Tibial nerve (tissue), 4 donors: ENCODE results near the gene PCDHGA11. TPM values are rescaled to one million over a fixed set of nuclear protein-coding genes. Genes with fewer than 3 reads are reported as not detected.
"Not testable (repeated sequence)": the region's sequence is repeated elsewhere in the genome, so short reads cannot be mapped to it uniquely, and the experiment has no call there.

Experiments
- DNase-seq, 2 donors: peaks; one replicate each; pipeline ENCODE4 v3.0.0-alpha.2; 2019; ENCODE audit warnings: low spot score in 2 of 2
- H3K27ac ChIP-seq, 4 donors: fragments of 200-600 bp; sonication (generic) in 3 of 4; one replicate each; pipeline ENCODE4 v1.5.1; 2017 to 2019; ENCODE audit warnings: mild to moderate bottlenecking in 1 of 4
- H3K27me3 ChIP-seq, 2 donors: fragments of 200-600 bp; sonication (generic) in 1 of 2; one replicate each; pipeline versions ENCODE4 v1.5.1 to v1.6.0; 2017 to 2019
- H3K36me3 ChIP-seq, 3 donors: fragments of 200-600 bp; sonication (generic); one replicate each; pipeline ENCODE4 v1.5.1; 2018 to 2019
- H3K4me1 ChIP-seq, 4 donors: fragments of 200-600 bp; sonication (generic) in 3 of 4; one replicate each; pipeline ENCODE4 v1.5.1; 2017 to 2019
- H3K4me3 ChIP-seq, 4 donors: fragments of 200-600 bp; sonication (generic) in 3 of 4; one replicate each; pipeline ENCODE4 v1.5.1; 2017 to 2019; ENCODE audit warnings: mild to moderate bottlenecking in 1 of 4, moderate library complexity in 1 of 4
- H3K9me3 ChIP-seq, 4 donors: fragments of 200-600 bp; sonication (generic) in 3 of 4; one replicate each; pipeline ENCODE4 v1.5.1; 2017 to 2019
- EP300 ChIP-seq, 2 donors: sonication (generic); formaldehyde crosslinking; IDR thresholded peaks; one replicate each; pipeline ENCODE4 v1.6.1; 2017; ENCODE audit warnings: antibody characterized with exemption in 2 of 2, mild to moderate bottlenecking in 1 of 2
- POLR2A ChIP-seq, 2 donors: fragments of 450-650 bp; IDR thresholded peaks; one replicate each; pipeline ENCODE4 v1.6.1; 2017; ENCODE audit warnings: antibody characterized with exemption in 2 of 2, mild to moderate bottlenecking in 2 of 2, moderate library complexity in 2 of 2
- WGBS, 2 donors: methylation state at CpG; one replicate each; pipeline ENCODE4 v1.1.5; 2018; 5-methylcytosine and 5-hydroxymethylcytosine counted together
- total RNA-seq, 4 donors: library from RNA; depleted of rRNA; stranded (reverse); fragments of >200 nt; gene quantifications; one replicate each; pipeline ENCODE4 v1.1.0, GENCODE V29; 2016
- TF ChIP-seq, protein P1 (sequence below), 5 experiments: fragments of 200-600 bp in 3 of 5; fragments of 450-650 bp in 2 of 5; sonication (generic) in 3 of 5; IDR thresholded peaks; one replicate each; pipeline ENCODE4 v1.5.1; 2016 to 2019; ENCODE audit warnings: antibody characterized with exemption in 5 of 5, mild to moderate bottlenecking in 3 of 5, moderate library complexity in 2 of 5

Gene PCDHGA11
- total RNA-seq, 4 donors from 2014 or later = 8.3 to 9.3 (median 8.9) TPM

DNA sequence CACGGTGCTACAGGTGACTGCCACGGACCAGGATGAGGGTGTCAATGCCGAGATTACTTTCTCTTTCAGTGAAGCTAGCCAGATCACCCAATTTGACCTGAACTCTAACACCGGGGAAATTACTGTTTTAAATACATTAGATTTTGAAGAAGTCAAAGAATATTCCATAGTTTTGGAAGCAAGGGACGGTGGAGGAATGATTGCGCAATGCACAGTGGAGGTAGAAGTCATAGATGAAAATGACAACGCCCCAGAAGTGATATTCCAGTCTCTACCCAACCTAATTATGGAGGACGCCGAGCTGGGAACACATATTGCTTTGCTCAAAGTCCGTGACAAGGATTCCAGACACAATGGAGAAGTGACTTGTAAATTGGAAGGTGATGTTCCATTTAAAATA, 32.2 kb upstream of the PCDHGA11 start:
- no peak overlapping the region for H3K4me3 ChIP-seq
- H3K36me3 ChIP-seq = peaks cover 0 to 46% (median 0%) of the 10 kb centered on the region in 3 donors
- peaks cover 7 to 97% (median 52%) of the 10 kb centered on the region in 4 donors for H3K9me3 ChIP-seq
- DNase-seq = no peak
- WGBS, 2 donors = 53 to 58% methylated on average over 10 of the region's 10 CpGs
- no peak overlapping the region for H3K27ac ChIP-seq
- TF ChIP-seq EP300 (IDR thresholded peaks at IDR 0.05) (no peak), POLR2A (IDR thresholded peaks at IDR 0.05) (no peak)
- TF ChIP-seq, protein P1, sequence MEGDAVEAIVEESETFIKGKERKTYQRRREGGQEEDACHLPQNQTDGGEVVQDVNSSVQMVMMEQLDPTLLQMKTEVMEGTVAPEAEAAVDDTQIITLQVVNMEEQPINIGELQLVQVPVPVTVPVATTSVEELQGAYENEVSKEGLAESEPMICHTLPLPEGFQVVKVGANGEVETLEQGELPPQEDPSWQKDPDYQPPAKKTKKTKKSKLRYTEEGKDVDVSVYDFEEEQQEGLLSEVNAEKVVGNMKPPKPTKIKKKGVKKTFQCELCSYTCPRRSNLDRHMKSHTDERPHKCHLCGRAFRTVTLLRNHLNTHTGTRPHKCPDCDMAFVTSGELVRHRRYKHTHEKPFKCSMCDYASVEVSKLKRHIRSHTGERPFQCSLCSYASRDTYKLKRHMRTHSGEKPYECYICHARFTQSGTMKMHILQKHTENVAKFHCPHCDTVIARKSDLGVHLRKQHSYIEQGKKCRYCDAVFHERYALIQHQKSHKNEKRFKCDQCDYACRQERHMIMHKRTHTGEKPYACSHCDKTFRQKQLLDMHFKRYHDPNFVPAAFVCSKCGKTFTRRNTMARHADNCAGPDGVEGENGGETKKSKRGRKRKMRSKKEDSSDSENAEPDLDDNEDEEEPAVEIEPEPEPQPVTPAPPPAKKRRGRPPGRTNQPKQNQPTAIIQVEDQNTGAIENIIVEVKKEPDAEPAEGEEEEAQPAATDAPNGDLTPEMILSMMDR (IDR thresholded peaks at IDR 0.05) = no peak
- H3K27me3 ChIP-seq = no peaks in the 10 kb centered on the region
- no peaks in the 10 kb centered on the region for H3K4me1 ChIP-seq

DNA sequence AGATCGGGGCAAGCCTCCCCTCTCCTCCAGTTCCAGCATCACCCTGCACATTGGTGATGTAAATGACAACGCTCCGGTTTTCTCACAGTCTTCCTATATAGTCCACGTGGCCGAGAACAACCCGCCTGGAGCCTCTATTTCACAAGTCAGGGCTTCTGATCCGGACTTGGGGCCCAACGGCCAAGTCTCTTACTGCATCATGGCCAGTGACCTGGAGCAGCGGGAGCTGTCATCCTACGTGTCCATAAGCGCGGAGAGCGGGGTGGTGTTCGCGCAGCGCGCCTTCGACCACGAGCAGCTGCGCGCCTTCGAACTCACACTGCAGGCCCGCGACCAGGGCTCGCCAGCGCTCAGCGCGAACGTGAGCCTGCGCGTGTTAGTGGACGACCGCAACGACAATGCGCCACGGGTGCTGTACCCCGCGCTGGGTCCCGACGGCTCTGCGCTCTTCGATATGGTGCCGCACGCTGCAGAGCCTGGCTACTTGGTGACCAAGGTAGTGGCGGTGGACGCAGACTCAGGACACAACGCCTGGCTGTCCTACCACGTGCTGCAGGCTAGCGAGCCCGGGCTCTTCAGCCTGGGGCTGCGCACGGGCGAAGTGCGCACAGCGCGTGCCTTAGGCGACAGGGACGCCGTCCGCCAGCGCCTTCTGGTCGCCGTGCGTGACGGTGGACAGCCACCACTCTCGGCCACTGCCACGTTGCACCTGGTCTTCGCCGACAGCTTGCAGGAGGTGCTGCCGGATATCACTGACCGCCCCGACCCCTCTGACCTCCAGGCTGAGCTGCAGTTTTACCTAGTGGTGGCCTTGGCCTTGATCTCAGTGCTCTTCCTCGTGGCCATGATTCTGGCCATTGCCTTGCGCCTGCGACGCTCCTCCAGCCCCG, 31.5 kb upstream of the PCDHGA11 start:
- no peak overlapping the region for H3K4me3 ChIP-seq
- H3K9me3 ChIP-seq = peaks cover 8 to 97% (median 52%) of the 10 kb centered on the region in 4 donors
- no peaks in the 10 kb centered on the region for H3K4me1 ChIP-seq
- TF ChIP-seq, protein P1 (IDR thresholded peaks at IDR 0.05) = no peak
- TF ChIP-seq POLR2A (IDR thresholded peaks at IDR 0.05) = no peak
- no peak for TF ChIP-seq EP300 (IDR thresholded peaks at IDR 0.05)
- WGBS, 2 donors = 42% methylated on average over 51 to 76 of the region's 77 CpGs
- H3K27ac ChIP-seq = no peak overlapping the region
- no peaks in the 10 kb centered on the region for H3K27me3 ChIP-seq
- peaks cover 0 to 43% (median 0%) of the 10 kb centered on the region in 3 donors for H3K36me3 ChIP-seq
- DNase-seq = no peak

DNA sequence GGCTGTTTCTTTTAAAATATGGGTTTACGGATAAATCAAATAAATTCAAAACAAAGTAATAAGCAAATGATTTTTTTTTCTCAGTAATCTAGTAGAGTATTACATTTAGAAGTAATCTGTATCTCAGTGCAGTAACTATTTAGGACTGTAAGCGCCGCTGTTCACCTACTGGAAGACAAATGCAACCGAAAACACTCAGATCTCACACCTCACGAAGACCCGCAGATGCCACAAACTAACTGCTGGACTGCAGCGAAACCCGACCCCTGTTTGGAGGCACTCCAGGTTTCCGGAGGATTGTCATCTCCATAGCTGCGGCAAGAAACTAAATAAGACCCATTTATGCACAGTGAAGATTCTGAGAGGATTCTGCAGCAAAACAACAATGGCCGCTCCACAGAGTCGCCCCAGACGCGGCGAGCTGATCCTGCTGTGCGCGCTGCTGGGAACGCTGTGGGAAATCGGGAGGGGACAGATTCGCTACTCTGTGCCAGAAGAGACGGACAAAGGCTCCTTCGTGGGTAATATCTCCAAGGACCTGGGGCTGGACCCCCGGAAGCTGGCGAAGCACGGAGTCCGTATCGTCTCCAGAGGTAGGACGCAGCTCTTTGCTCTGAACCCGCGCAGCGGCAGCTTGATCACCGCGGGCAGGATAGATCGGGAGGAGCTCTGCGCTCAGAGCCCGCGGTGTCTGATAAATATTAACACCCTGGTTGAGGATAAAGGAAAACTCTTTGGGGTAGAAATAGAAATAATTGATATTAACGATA, 28.2 kb upstream of the PCDHGA11 start, which contains the start of gene PCDHGA8:
PCDHGA8 (plus strand) TSS at position 205 of the 770 bp plus-strand sequence; CDS start at position 386, 181 bp downstream.
- H3K27me3 ChIP-seq = no peaks in the 10 kb centered on the region
- DNase-seq = no peak
- 26 to 33% methylated on average over 38 of the region's 38 CpGs for WGBS, 2 donors
- peaks cover 12 to 97% (median 50%) of the 10 kb centered on the region in 4 donors for H3K9me3 ChIP-seq
- no peaks in the 10 kb centered on the region for H3K4me1 ChIP-seq
- no peak within 1 kb of the TSS for H3K27ac ChIP-seq
- no peak within 1 kb of the TSS for H3K4me3 ChIP-seq
- TF ChIP-seq, protein P1 (IDR thresholded peaks at IDR 0.05) = no peak
- TF ChIP-seq EP300 (IDR thresholded peaks at IDR 0.05) (no peak), POLR2A (IDR thresholded peaks at IDR 0.05) (no peak)
- peaks cover 0 to 25% (median 0%) of the 10 kb centered on the region in 3 donors for H3K36me3 ChIP-seq

DNA sequence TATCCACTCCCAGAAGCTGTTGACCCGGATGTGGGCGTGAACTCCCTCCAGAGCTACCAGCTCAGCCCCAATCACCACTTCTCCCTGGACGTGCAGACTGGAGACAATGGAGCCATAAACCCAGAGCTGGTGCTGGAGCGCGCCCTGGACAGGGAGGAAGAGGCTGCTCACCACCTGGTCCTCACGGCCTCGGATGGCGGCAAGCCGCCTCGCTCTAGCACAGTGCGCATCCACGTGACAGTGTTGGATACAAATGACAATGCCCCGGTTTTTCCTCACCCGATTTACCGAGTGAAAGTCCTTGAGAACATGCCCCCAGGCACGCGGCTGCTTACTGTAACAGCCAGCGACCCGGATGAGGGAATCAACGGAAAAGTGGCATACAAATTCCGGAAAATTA, 27.6 kb upstream of the PCDHGA11 start:
- no peak overlapping the region for H3K4me3 ChIP-seq
- peaks cover 12 to 97% (median 50%) of the 10 kb centered on the region in 4 donors for H3K9me3 ChIP-seq
- WGBS, 2 donors = 41 to 44% methylated on average over 21 of the region's 21 CpGs
- TF ChIP-seq EP300 (IDR thresholded peaks at IDR 0.05) (no peak), POLR2A (IDR thresholded peaks at IDR 0.05) (no peak)
- TF ChIP-seq, protein P1 (IDR thresholded peaks at IDR 0.05) = no peak
- H3K27ac ChIP-seq = no peak overlapping the region
- no peaks in the 10 kb centered on the region for H3K4me1 ChIP-seq
- no peaks in the 10 kb centered on the region for H3K27me3 ChIP-seq
- no peak for DNase-seq
- H3K36me3 ChIP-seq = peaks cover 0 to 29% (median 0%) of the 10 kb centered on the region in 3 donors

DNA sequence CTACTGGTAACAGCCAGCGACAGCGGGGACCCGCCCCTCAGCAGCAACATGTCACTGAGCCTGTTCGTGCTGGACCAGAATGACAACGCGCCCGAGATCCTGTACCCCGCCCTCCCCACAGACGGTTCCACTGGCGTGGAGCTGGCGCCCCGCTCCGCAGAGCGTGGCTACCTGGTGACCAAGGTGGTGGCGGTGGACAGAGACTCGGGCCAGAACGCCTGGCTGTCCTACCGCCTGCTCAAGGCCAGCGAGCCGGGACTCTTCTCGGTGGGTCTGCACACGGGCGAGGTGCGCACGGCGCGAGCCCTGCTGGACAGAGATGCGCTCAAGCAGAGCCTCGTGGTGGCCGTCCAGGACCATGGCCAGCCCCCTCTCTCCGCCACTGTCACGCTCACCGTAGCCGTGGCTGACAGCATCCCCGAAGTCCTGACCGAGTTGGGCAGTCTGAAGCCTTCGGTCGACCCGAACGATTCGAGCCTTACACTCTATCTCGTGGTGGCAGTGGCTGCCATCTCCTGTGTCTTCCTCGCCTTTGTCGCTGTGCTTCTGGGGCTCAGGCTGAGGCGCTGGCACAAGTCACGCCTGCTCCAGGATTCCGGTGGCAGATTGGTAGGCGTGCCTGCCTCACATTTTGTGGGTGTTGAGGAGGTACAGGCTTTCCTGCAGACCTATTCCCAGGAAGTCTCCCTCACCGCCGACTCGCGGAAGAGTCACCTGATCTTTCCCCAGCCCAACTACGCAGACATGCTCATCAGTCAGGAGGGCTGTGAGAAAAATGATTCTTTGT, 26.3 kb upstream of the PCDHGA11 start:
- H3K36me3 ChIP-seq = peaks cover 0 to 20% (median 0%) of the 10 kb centered on the region in 3 donors
- not testable (repeated sequence) for H3K27me3 ChIP-seq, DNase-seq, H3K4me1 ChIP-seq, H3K27ac ChIP-seq, H3K4me3 ChIP-seq
- WGBS, 2 donors = 44 to 50% methylated on average over 29 to 34 of the region's 53 CpGs
- peaks cover 9 to 97% (median 50%) of the 10 kb centered on the region in 4 donors for H3K9me3 ChIP-seq
